Measurements from ENCODE around the gene HOMER1.

Gene HOMER1

GRCh38 chr5:79536193-79536906, 22.4 kb upstream of the HOMER1 start:
- no peak for DNase-seq (ENCODE audit: low read depth in 2 of 2)
- TF ChIP-seq, protein P1, sequence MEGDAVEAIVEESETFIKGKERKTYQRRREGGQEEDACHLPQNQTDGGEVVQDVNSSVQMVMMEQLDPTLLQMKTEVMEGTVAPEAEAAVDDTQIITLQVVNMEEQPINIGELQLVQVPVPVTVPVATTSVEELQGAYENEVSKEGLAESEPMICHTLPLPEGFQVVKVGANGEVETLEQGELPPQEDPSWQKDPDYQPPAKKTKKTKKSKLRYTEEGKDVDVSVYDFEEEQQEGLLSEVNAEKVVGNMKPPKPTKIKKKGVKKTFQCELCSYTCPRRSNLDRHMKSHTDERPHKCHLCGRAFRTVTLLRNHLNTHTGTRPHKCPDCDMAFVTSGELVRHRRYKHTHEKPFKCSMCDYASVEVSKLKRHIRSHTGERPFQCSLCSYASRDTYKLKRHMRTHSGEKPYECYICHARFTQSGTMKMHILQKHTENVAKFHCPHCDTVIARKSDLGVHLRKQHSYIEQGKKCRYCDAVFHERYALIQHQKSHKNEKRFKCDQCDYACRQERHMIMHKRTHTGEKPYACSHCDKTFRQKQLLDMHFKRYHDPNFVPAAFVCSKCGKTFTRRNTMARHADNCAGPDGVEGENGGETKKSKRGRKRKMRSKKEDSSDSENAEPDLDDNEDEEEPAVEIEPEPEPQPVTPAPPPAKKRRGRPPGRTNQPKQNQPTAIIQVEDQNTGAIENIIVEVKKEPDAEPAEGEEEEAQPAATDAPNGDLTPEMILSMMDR (IDR thresholded peaks at IDR 0.05; ENCODE audit: low read depth, low read length), result no peak

GRCh38 chr5:79535477-79536192, 21.7 kb upstream of the HOMER1 start:
- no peak overlapping the region for H3K4me3 ChIP-seq (replicated peaks in 1 of 2; ENCODE audit: low read depth in 2 of 2, low read length in 2 of 2)
- TF ChIP-seq, protein P1 (IDR thresholded peaks at IDR 0.05; ENCODE audit: low read depth, low read length), result peak; percentile 18
- DNase-seq (ENCODE audit: low read depth in 2 of 2), result peak in 1 of 2 donors; percentile 13

More at GRCh38 chr5:79536193-79536906, 22.4 kb upstream of the HOMER1 start:
- no peak overlapping the region for H3K4me3 ChIP-seq (replicated peaks in 1 of 2; ENCODE audit: low read depth in 2 of 2, low read length in 2 of 2)

DNA sequence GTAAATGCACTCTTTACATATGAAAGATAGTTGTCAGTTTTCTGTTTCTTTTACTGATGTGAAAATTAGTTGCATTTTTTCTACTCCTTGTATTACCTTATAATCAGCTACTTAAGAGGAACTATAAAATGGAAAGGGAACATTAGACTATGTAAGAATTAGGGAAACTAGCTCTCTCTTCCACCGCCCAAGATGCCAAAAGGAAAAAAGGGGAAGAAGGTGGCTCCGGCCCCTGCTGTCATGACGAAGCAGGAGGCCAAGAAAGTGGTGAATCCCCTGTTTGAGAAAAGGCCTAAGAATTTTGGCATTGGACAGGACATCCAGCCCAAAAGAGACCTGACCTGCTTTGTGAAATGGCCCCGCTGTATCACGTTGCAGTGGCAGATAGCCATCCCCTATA, 15.2 kb upstream of the HOMER1 start:
- DNase-seq (ENCODE audit: low read depth in 2 of 2), result no peak
- TF ChIP-seq, protein P1 (IDR thresholded peaks at IDR 0.05; ENCODE audit: low read depth, low read length), result no peak
- H3K4me3 ChIP-seq (replicated peaks in 1 of 2; ENCODE audit: low read depth in 2 of 2, low read length in 2 of 2), result no peak overlapping the region

GRCh38 chr5:79527431-79527830, 13.5 kb upstream of the HOMER1 start:
- TF ChIP-seq, protein P1 (IDR thresholded peaks at IDR 0.05; ENCODE audit: low read depth, low read length), result no peak
- no peak for DNase-seq (ENCODE audit: low read depth in 2 of 2)
- H3K4me3 ChIP-seq (replicated peaks in 1 of 2; ENCODE audit: low read depth in 2 of 2, low read length in 2 of 2), result no peak overlapping the region

- H3K4me3 ChIP-seq (replicated peaks in 1 of 2; ENCODE audit: low read depth in 2 of 2, low read length in 2 of 2), result no peak overlapping the region
- TF ChIP-seq, protein P1 (IDR thresholded peaks at IDR 0.05; ENCODE audit: low read depth, low read length), result no peak
- DNase-seq (ENCODE audit: low read depth in 2 of 2), result no peak
Observed at GRCh38 chr5:79526928-79527327, 13.0 kb upstream of the HOMER1 start.

DNA sequence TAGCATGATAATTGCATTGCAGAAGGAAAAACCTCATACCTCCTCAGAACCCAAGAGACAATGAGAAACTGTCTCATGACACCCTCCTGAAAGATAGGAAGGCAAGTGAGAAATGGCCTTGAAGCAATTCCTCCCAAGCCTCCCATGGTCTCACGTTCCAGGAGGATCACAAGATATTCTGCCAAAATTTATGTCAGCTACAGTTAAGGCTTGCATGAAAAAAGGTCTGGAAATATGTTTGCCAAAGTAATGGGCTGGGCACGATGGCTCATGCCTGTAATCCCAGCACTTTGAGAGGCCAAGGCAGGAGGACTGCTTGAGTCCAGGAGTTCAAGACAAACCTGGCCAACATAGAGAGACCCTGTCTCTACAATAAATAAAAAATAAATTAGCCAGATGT, 12.6 kb upstream of the HOMER1 start:
- DNase-seq (ENCODE audit: low read depth in 2 of 2), result no peak

More for the DNA sequence above, 12.6 kb upstream of the HOMER1 start:
- TF ChIP-seq, protein P1 (IDR thresholded peaks at IDR 0.05; ENCODE audit: low read depth, low read length), result no peak
- H3K4me3 ChIP-seq (replicated peaks in 1 of 2; ENCODE audit: low read depth in 2 of 2, low read length in 2 of 2), result no peak overlapping the region

Measured in cardiac fibroblast (primary cell).